Measurements from ENCODE around the gene SORCS2.

The SORCS2 gene

DNA sequence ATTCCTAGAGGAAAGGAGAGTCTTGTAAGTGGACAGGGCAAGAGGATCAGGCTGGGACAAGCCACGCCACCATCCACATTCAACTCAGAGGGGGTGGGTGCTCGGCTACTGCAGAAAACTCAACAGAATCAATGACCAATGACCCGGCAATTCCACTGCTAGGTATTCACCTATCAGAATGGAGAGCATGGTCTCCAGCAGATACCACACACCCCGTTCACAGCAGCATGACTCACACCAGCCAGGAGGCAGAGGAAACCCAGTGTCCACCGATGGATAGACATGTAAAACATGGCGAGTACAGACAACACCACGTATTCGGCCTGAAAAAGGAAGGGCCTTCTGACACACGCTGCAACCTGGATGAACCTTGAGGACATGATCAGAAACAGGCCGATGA, 571.5 kb downstream of the SORCS2 start:
- no peak for DNase-seq

DNA sequence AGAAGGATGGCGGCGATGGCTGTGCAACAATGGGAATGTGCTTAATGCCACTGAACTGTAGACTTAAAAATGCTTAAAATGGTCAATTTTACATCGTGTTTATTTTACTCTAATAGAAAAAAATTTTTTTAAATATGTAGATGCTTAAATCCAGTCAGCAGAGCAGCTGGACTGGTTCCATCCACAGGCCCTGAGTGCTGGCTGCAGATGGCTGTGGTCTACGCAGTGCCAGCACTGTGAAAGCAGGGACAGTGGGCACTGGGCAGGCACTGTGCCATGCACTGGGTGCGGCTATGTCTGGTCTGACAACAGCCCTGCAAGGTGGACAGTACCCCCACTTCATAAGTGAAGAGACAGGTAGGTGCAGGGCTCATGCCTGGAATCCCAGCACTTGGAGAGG, 572.1 kb downstream of the SORCS2 start:
- DNase-seq = no peak

DNA sequence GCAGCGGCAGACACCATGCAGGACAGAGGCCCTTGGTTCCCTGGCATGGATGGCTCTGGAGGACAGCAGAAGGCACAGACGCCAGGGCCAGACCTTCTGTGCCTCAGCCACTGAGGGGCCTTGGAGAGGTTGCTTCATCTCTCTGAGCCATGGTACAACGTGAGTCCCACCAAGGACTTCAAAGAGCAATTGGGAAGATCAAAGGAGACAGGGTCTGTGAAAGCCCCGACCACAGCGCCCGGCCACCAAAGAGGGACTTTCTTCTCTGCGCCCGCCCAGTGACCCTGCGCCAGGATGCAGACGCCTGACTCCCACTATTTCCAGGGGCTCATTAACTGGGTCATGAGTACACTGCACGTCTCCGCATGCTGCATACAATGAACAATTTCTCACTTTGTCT, 573.3 kb downstream of the SORCS2 start:
- no peak for DNase-seq

DNA sequence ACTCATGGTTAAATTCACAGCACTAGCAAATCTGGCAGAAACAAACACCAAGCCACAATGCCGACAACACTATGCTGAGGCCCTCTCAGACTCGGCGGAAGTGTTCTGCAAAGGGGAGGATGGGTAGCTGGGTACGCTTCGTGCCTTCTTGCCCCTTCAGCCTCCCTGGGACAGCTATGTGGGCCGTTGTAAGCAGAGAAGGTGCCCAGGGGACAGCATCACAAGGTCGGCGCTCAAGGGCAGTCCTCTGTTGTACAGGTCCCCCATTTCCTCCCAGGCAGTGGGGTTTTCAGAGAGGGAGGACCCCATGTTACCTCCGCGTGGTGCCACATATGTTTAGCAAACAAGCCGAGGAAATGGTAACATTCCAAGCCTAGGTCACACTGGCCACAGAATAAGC, 573.7 kb downstream of the SORCS2 start:
- DNase-seq = no peak

DNA sequence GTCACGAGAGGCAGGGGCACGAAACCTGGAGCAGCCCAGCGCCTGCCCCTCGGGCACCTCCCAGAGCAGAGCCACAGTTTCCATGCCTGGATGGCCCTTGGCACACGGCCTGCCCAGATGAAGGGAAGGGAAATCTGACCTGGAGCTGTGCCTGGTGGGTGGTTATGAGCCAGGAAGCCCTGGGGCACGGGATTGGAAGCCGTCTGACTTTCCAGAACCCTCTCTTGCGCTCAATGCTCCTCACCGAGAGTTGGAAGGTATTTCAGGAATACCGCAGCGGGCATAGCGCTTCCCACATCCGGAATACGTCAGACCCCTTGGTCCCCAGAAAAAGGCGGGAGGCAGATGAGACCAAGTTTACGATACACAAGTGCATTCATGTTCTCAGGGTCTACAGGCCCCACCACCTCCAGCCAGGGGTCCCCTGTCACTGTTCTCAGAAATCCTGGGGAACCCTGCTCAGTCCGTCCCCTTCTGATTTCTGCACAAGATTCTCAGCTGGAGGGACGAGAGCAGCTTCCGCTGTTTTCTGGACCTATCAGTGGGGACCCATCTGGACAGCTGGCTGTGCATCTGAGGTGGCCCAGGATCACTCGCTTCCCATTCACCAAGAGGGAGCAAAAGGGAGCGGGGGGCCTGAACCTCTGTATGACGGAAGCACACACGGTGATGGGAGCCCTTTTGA, 574.5 kb downstream of the SORCS2 start:
- DNase-seq = no peak

DNA sequence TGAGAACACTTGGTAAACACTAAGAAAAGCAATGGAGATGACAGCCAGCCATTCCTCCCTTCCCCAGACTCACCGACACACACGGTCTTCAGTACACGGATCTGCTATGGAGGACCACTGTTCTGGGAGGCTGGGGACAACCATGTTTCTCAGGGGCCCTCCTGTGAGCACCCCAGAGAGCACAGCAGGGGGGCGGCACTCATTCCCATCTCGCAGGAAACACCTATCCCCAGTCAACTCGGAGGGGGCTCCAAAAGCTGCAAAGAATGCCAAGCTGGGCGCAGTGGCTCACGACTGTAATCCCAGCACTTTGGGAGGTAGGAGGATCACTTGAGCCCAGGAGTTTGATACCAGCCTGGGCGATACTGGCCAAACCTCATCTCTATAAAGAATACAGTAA, 575.2 kb downstream of the SORCS2 start:
- no peak for DNase-seq

DNA sequence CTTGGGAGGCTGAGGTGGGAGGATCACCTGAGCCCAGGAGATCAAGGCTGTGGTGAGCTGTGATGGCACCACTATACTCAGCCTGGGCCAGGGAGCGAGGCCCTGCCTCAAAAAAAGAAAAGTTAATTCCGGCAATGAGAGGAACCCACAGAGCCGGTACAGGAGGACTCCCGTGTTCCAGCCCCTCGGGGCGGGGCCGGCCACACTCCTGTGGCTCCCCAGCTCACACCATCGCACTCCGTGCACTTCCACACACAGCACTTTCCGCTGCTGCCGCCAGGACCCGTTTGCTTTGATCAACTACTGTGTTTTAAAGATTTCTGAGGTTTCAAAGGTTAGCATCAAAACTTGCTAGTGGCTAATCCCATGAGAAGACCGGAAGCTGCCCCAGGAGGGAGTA, 575.6 kb downstream of the SORCS2 start:
- DNase-seq = no peak

DNA sequence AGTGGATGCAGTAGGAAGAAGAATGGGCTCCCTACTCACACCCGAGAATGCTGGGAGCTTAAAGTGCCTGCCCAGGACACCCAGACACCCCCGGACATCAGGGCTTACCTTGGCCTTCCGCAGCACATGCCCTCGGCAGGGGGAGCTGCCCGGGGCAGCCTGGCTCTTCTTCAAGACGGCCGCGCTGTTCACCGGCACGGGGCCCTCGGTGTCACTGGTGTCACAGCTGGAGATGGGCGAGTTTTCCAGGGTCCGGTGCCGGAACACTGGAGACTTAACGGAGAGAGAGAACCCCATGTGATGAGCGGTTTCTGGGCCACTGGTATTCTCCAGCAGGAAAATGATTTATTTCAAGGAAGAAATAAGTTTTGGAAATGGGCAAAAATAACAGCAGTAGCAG, 576.4 kb downstream of the SORCS2 start:
- DNase-seq = no peak

DNA sequence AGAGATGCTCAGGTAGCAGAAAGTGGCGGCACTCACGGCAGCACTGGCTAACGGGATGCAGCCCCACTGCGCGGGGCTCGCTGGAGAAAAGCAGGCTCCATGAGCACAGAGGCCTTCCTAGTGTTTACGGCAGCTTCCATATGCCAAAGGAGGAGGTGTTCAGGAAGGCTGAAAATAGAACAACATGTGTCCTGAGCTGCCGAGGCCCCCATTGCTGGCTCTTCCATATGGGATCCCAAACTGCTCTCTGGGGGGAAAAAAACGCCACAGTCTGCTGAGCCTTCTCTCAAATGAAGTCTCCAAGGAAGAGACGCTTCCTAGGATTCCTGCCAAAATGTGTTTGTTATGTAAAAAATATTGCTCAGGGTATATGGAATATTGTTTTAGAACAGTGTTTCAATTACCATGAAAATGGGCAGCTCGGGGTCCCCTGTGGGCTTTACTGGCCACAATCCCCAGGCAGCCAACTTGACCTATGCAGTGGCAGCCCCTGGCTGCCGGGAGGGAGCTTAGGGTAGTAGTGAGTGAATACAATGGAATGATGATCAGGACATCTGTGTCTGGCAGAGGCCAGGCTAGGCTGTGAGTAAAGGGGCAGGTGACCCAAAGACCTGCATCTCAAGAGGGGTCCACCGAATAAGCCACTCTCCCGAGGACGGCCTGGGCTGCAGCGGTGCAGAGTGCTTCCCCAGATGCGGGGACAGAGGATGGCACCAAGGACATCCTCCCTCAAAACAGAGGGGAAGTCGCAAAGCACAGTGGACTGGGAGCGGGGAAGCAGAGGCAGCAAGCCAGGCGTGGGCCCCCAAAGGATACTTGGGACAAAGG, 577.3 kb downstream of the SORCS2 start:
- no peak for DNase-seq

DNA sequence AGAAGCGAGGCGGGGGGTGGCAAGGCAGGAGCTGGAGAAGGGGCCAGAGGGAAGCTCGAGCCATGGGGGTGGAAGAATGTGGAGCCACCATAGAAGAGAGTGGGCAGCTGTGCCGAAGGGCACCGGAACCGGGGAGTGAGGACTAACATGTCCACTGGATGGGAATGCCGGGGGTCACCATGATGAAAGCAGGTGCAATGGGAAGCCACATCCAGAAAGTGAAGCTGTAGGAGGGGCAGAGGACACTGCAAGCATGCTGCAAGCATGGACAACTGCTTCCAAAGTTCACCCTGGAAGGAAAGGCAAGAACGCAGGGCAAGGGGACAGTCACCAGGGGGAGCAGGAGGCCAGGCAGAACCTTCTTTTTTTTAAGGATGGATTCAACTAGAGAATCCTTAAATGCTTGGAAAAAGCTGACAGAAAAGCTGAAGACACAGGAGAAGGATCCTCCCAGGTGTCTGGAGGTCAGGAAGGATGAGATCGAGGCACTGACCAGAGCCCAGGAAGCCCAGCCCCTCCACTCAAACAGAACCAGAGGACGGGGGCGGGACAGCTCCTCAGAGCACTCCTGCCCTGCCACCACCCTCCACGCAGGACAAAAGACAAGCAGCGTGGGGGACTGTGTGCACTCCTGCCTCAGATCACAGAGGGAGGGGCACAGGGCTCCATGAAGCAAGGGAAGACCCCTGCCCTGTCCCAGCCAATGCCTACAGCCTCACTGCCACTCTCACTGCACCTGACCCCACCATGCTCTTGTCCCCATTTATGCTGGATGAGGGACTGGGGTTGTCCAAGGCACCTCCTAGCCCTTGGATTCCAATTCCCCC, 578.1 kb downstream of the SORCS2 start:
- no peak for DNase-seq

DNA sequence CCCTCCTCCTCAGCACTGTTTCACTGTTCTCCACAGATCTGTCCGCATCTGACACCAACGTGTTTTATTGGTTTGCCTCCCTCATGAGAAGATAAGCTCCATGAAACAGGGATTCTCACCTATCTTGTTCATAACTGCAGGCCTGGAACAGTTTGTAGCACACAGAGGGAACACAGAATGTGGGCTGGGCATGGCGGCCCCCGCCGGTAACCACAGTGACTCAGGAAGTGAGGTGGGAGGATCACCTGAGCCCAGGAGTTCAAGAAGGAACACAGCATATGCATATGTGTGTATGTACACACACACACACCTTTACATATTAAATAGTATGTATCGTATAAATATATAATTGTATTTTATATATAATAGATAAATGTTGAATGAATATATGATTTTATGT, 578.7 kb downstream of the SORCS2 start:
- peak; percentile 41 to 46 for DNase-seq

DNA sequence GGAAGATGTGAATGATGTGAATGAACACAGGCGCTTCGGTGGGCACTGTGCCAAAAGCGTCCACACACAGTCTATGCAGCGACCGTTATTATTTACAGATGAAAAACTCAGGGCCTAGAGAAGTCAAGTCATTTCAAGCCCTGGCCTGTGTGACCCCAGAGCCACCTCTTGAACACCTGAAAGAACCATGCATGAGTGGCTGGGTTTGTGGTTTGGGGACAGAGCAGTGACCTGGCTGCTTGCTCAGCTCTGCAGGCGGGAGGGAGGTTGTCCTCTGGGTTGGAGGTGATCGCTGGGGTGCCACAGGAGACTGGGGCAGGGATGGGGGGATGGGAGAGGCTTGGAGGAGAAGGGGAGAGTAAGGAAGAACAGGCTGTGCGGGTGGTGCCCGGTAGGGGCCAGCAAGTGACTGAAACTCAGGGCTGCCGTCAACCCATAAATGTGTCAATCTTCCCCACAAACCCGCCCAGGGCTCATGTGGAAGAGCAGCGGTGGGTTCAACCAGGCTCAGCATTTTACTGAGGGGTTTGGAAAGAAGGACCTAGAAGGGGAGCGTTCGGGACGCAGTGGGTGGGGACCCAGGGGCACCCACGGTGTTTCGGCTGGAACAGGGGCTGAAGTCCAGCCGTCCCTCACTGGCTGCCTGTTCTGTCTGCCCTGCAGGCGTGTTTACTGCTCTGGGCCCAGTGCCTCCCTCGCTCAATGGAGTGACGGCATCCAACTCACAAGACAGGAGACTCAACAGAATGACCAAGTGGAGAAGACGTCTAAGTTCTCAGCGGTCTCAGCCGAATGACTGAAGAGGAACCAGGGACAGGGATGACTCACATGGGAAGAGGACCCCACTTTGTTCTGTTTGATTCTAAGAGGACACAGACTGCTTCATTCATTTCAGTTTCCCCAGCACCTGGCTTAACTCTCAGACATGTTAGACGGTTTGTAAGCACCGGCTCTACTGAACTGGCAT, 579.5 kb downstream of the SORCS2 start:
- DNase-seq = no peak

DNA sequence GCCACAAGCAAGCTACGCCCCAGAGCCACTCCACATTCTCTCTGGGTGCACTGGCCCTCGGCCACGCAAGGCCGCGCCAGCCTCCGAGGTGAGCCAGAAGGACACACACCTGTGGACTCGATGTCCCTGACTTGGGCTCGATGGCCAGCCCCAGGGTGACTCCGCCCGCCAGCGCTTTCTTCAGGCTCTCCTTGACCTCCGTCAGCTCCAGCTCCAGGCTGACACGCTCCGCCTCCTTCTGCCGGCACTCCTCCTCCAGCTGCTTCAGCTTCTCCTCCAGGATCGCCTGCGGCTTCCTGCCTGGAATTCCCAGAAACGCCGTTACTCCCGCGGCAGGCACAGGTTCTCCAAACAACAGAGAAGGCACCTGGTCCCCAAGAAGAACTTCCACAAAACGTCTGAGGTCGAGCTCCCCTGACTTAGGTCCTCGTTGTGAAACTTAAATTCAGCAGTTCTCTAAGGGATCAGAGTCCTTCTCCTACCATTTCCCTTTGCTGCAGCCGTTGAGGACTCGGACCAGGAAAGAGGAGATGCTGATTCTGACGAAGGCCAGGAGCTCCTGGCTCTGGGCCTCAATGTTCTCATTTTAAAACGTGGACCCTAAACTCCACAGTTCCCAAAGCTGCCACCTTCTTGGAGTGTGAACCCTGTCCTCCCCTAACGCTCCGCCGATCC, 580.5 kb downstream of the SORCS2 start:
- no peak for DNase-seq

DNA sequence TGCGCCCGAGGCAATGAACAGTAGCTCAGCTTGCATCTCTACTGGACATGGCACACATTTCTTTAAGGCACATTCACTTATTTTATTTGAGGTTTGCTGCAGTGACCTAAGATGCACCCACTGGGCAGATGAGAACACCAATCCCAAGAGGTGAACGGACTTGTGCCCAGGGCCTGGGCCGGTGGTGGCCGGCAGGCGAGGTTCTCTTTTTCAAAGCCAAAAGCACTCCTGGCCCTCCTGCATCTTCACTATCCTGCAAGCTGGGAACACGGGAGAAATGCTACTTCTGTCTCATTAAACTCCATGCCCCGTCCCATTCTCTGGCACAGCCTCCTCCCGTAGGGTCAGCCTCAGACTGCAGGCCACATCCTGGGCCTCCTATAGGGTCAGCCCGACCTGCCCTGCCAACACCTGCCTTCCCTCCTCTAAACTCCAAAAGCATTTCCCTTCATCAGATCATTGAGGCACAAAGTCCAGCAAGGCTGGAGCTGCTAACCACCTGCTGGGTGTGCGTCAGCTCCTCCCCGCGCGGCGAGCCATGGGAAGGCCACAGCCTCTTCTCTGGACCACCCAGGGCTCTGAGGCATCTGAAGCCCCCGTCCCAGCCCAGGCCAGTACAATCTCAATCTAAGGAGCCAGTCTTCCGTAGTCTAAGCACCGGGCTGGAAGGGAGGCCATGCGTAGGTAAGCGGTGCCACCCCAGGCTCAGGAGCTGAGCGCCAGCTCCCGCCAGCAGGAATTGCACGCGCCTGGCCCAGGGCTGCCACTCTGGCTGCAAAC, 581.3 kb downstream of the SORCS2 start:
- DNase-seq = no peak

DNA sequence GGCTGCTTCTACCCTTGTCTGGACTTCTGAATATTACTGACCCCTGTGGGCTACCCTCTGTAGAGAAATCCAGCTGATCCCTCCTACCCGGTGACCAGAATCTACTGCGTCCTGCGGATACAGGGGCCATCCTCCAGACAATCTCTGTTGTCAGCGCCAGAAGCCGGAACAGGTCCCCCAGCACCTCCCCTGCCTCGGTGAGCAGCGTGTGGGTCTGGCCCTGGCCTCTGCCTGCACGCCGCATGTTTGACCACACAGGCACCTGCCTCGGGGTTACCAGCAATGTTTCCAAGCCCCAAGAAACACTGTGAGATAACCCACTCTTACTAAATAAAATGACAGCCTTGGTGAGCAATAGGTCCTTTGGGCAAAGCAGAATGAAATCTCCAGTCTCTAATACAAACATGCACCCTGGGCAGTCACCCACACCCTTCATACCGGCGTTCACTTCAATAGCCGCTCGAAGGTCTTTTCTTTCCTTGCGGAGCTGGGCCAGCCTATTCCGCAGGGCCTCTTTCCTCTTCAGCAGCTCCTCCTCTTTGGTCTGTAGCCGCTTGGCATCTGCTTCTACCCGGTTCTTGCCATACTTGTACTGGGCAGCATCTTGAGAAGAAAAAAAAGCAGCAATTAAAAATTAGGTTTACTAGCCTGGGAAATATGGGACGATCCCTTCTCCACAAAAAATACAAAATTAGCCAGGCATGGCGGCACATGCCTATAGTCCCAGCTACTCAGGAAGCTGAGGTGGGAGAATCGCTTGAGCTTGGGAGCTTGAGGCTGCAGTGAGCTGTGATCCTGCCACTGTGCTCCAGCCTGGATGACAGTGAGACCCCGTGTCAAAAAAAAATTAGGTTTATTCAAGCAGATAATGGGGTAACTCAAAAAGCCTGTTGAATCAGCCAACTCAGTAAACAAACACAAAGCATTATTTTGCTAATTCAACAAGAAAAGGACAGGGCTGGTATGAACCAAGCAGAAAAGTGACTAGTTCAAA, 582.3 kb downstream of the SORCS2 start:
- no peak for DNase-seq

DNA sequence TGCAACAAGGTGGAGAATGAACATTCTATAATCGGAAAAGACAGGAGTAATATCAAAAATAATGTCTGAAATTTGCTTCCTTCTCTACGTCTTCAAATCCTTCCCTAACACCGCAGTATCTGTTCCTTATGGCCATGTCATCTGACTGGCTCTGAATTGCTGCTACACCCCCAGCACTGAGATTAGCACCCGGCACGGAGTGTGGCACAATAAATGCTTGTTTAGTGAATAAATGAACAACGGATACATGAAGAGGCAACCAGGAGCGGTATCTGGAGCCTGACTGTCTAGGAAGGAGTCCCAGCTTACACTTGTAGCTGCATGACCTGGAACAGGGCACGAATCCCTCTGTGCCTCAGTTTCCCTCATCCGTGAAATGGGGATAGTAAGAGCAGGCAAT, 583.1 kb downstream of the SORCS2 start:
- no peak for DNase-seq

DNA sequence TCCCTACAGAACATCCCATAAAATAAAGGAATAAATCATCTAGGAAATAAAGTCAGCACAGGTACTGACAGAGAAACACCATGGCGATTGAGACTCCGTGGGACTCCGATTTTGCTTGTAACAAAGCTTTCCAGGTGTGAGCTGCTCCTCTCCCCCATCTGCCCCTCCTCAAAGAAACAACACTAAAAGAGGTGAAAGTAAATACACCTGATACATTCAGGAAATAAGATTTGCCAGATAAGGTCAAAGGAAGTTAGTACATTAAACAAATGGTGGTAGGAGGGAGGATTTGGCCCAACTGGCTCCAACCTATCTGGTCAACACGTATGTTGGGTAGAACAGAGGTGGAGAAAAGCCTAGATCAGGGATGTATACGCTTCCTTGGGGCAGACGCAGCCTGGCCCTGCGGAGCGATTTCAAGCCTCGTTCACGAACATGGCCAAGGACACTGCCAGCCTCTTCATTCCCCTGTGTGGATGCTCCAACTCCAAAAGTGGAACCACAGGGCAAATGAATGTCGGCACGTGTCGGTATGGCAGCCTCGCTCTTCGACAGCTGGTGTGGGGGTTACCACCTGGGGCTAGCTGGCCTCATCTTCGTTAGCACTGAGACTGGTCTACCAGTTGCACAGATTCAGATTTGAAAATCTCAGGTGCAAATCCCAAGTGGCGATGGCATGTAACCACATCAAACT, 584.8 kb downstream of the SORCS2 start:
- DNase-seq = no peak

DNA sequence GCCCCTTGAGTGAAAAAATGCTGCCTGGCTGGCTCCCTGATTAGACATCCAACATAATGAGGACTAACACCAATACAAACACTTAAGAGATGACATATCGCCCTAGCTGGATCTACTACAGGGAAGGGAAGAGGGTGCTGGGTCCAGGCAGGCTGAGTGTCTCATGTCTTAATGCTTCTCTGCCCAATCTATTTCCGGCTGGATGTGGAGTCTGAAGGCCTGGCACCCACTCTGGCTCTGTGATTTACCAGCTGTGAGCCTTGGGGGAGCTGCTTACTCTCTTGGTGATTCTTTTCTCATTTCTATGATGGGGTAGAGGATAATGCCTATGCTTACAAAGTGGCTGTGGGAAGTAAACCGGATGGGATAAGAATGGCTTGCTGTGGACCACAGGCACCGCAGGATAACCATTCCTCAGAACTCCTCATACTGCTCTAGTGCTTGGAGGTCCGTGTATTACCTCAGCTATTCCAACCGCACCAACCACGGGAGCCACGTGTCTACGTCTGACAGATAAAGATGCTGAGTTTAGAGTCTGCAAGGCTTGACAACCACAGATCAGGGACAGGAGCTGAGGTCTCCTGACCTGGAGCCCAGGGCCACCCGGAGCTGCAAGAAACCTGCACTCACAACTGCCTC, 585.7 kb downstream of the SORCS2 start:
- no peak for DNase-seq

Data from activated CD4-positive, alpha-beta T cell treated with anti-CD3 and anti-CD28 coated beads for 4 hours (primary cell).